HEK293 (cell line): ENCODE measurements around the gene XPO5.

ENCODE experiments used
- CTCF ChIA-PET: fragments of 350-600 bp; formaldehyde crosslinking; extraction: SDS; loops from one replicate; lab custom pipeline; 2021; ENCODE audit warnings: antibody characterized with exemption; lab: Yijun Ruan, JAX
- POLR2A ChIA-PET: fragments of 300-600 bp; formaldehyde crosslinking; extraction: SDS; loops from one replicate; lab custom pipeline; 2020; ENCODE audit warnings: antibody characterized with exemption, inconsistent platforms; lab: Yijun Ruan, JAX
- H3K27ac ChIP-seq: fragments of 200-500 bp; sonication (Bioruptor generic); 2 replicates; pipeline ENCODE4 v1.5.1; 2014; ENCODE audit warnings: low read depth, low read length, control low read depth, inconsistent platforms; ENCODE audit errors: extremely low read depth
- H3K36me3 ChIP-seq, 2 experiments: fragments of 200-500 bp in 1 of 2; sonication (Bioruptor generic) in 1 of 2; 1 replicate in 1 of 2; 2 replicates in 1 of 2; pipeline ENCODE4 v1.5.1; 2014 to 2017; ENCODE audit warnings: inconsistent platforms in 2 of 2, low read length in 2 of 2; ENCODE audit not compliant: control insufficient read depth in 2 of 2, insufficient read depth in 1 of 2
- H3K4me1 ChIP-seq: fragments of 200-500 bp; sonication (Bioruptor generic); 2 replicates; pipeline ENCODE4 v1.5.1; 2014; ENCODE audit warnings: mild to moderate bottlenecking, low read length, inconsistent platforms; ENCODE audit not compliant: control insufficient read depth, insufficient read depth
- H3K4me3 ChIP-seq: 2 replicates; pipeline ENCODE4 v1.5.1; 2011; ENCODE audit warnings: low read depth, mild to moderate bottlenecking, control low read depth, low read length, moderate library complexity
- H3K9me3 ChIP-seq: fragments of 200-500 bp; sonication (Bioruptor generic); 2 replicates; pipeline ENCODE4 v1.5.1; 2014; ENCODE audit warnings: low read depth, low read length, inconsistent platforms; ENCODE audit not compliant: control insufficient read depth, insufficient read depth
- INSM2 ChIP-seq: fragments of 450-650 bp; formaldehyde crosslinking; IDR thresholded peaks from 2 replicates; pipeline ENCODE4 v1.5.1; 2016; ENCODE audit warnings: missing biosample characterization, missing genetic modification characterization
- PRDM2 ChIP-seq: fragments of 450-650 bp; formaldehyde crosslinking; IDR thresholded peaks from 2 replicates; pipeline ENCODE4 v1.5.1; 2016; ENCODE audit warnings: missing biosample characterization, missing genetic modification characterization, borderline replicate concordance
- SP3 ChIP-seq: fragments of 450-650 bp; formaldehyde crosslinking; IDR thresholded peaks from 2 replicates; pipeline ENCODE4 v1.5.1; 2016; ENCODE audit warnings: missing biosample characterization, missing genetic modification characterization
- ZFP69B ChIP-seq: fragments of 450-650 bp; formaldehyde crosslinking; IDR thresholded peaks from 2 replicates; pipeline ENCODE4 v1.5.1; 2016; ENCODE audit warnings: missing biosample characterization, missing genetic modification characterization
- ZNF138 ChIP-seq: fragments of 450-650 bp; formaldehyde crosslinking; IDR thresholded peaks from 2 replicates; pipeline ENCODE4 v1.5.1; 2016; ENCODE audit warnings: missing biosample characterization, missing genetic modification characterization, borderline replicate concordance
- ZNF140 ChIP-seq: fragments of 450-650 bp; formaldehyde crosslinking; IDR thresholded peaks from 2 replicates; pipeline ENCODE4 v1.5.1; 2016; ENCODE audit warnings: missing biosample characterization, missing genetic modification characterization
- ZNF155 ChIP-seq: fragments of 450-650 bp; formaldehyde crosslinking; IDR thresholded peaks from 2 replicates; pipeline ENCODE4 v1.5.1; 2016; ENCODE audit warnings: missing biosample characterization, missing genetic modification characterization
- ZNF248 ChIP-seq: fragments of 450-650 bp; formaldehyde crosslinking; IDR thresholded peaks from 2 replicates; pipeline ENCODE4 v1.5.1; 2017; ENCODE audit warnings: missing biosample characterization, missing genetic modification characterization
- ZNF48 ChIP-seq: fragments of 450-650 bp; formaldehyde crosslinking; IDR thresholded peaks from 2 replicates; pipeline ENCODE4 v1.5.1; 2016; ENCODE audit warnings: missing biosample characterization, missing genetic modification characterization
- ZNF580 ChIP-seq: fragments of 450-650 bp; formaldehyde crosslinking; IDR thresholded peaks from 2 replicates; pipeline ENCODE4 v1.5.1; 2016; ENCODE audit warnings: missing biosample characterization, missing genetic modification characterization
- ZNF660 ChIP-seq: fragments of 450-650 bp; IDR thresholded peaks from 2 replicates; pipeline ENCODE4 v1.5.1; 2018; ENCODE audit warnings: missing biosample characterization, mild to moderate bottlenecking, missing genetic modification characterization
- ZNF692 ChIP-seq: fragments of 450-650 bp; formaldehyde crosslinking; IDR thresholded peaks from 2 replicates; pipeline ENCODE4 v1.5.1; 2016; ENCODE audit warnings: missing biosample characterization, missing genetic modification characterization
- ZNF704 ChIP-seq: fragments of 450-650 bp; formaldehyde crosslinking; IDR thresholded peaks from 2 replicates; pipeline ENCODE4 v1.5.1; 2016; ENCODE audit warnings: missing biosample characterization, missing genetic modification characterization
- ZNF76 ChIP-seq: fragments of 450-650 bp; formaldehyde crosslinking; IDR thresholded peaks from 2 replicates; pipeline ENCODE4; 2016; ENCODE audit warnings: low read depth, missing biosample characterization, missing genetic modification characterization, borderline replicate concordance
- ZNF776 ChIP-seq: fragments of 450-650 bp; formaldehyde crosslinking; IDR thresholded peaks from 2 replicates; pipeline ENCODE4 v1.5.0; 2017; ENCODE audit warnings: missing biosample characterization, missing genetic modification characterization, borderline replicate concordance
- ZNF777 ChIP-seq: fragments of 450-650 bp; formaldehyde crosslinking; IDR thresholded peaks from 2 replicates; pipeline ENCODE4 v1.5.1; 2017; ENCODE audit warnings: missing biosample characterization, missing genetic modification characterization, borderline replicate concordance

Gene XPO5

GRCh38 chr6:43481075-43481474 is 94.8 kb downstream of the XPO5 start:
- H3K27ac ChIP-seq: no peak overlapping the region
- ChIA-PET POLR2A (interaction anchor here (0.6 to 1.5 kb wide), 5 partner anchors 25 to 99 kb away, joined by 3 to 11 read pairs (median 3); partner anchors contain the start of genes DLK2, POLR1C and YIPF3), CTCF (interaction anchor here (0.6 to 2.6 kb wide), 7 partner anchors 13 to 535 kb away, joined by 3 to 11 read pairs (median 4); no protein-coding TSS in a partner anchor)

GRCh38 chr6:43478008-43478372 is 97.8 kb downstream of the XPO5 start:
- Histone ChIP-seq H3K4me3 (peak overlapping the region; percentile 81), H3K4me1 (peaks cover 10% of the 10 kb centered on the region), H3K9me3 (no peaks in the 10 kb centered on the region), H3K36me3 (peaks cover 0 to 19% of the 10 kb centered on the region in 2 experiments; a peak in 2 of 3 replicates), H3K27ac (peak overlapping the region; percentile 50; the same call in 1 of the 2 replicates)
- CTCF ChIA-PET: interaction anchor here (1.0 to 2.0 kb wide), 3 partner anchors 9 to 24 kb away, joined by 3 to 9 read pairs (median 7); no protein-coding TSS in a partner anchor
- POLR2A ChIA-PET: interaction anchor here (0.6 to 2.2 kb wide), 21 partner anchors 8 to 696 kb away, joined by 3 to 13 read pairs (median 5); partner anchors contain the start of genes ABCC10, BICRAL, LRRC73 and POLH
- TF ChIP-seq ZFP69B (tag by site-specific recombination) (no peak), ZNF776 (no peak), ZNF155 (tag by site-specific recombination) (no peak), ZNF140 (no peak), ZNF580 (tag by site-specific recombination) (no peak), ZNF248 (no peak), PRDM2 (no peak), INSM2 (tag by site-specific recombination) (no peak), SP3 (tag by site-specific recombination) (no peak), ZNF692 (no peak), ZNF777 (tag by site-specific recombination) (no peak), ZNF138 (tag by site-specific recombination) (no peak), ZNF704 (tag by site-specific recombination) (no peak)

More at GRCh38 chr6:43481075-43481474, 94.8 kb downstream of the XPO5 start:
- Histone ChIP-seq H3K4me1 (peaks cover 10% of the 10 kb centered on the region), H3K9me3 (no peaks in the 10 kb centered on the region), H3K4me3 (no peak overlapping the region), H3K36me3 (peaks cover 0 to 27% of the 10 kb centered on the region in 2 experiments; a peak in 2 of 3 replicates)
- no peak for TF ChIP-seq ZNF76 (tag by site-specific recombination)
- 0 out of 2 replicates have a peak, but pooled peaks have one; percentile 32 for TF ChIP-seq ZNF660
- peak; percentile 45; the same call in 1 of the 2 replicates for TF ChIP-seq ZNF692
- no peak for TF ChIP-seq ZNF48 (tag by site-specific recombination)
